ENCODE results near the gene CHST8. TPM values are rescaled to one million over a fixed set of nuclear protein-coding genes. Genes with fewer than 3 reads are reported as not detected.

The CHST8 gene
- total and polyA plus RNA-seq, 2 of the 13 experiments (the other 11 are each of a cell fraction or from before 2014, with no cell fraction given): not detected

GRCh38 chr19:33730858-33731607 is 109.3 kb downstream of the CHST8 start:
- no peak overlapping the region for H3K27ac ChIP-seq (ENCODE audit: extremely low read length, insufficient read depth, low read length)
- H4K20me1 ChIP-seq (ENCODE audit: insufficient read depth, low read length): no peaks in the 10 kb centered on the region
- POLR2A ChIA-PET: no interaction called here
- 14% methylated on average over 7 of the region's 8 CpGs for WGBS (ENCODE audit: low lambda C conversion rate)
- no peaks in the 10 kb centered on the region for H3K9me3 ChIP-seq (ENCODE audit: low read length)
- peaks cover 2 to 27% of the 10 kb centered on the region in 2 experiments; a peak in 3 of 5 replicates for H3K27me3 ChIP-seq (ENCODE audit: control insufficient read depth in 1 of 2, insufficient read depth in 2 of 2, low read length in 2 of 2)
- no peak overlapping the region for H2AFZ ChIP-seq (ENCODE audit: low read length)
- no TSS peak for BruUV-seq (replicated peaks)
- DNase-seq (ENCODE audit: low spot score) (no peak), FAIRE-seq (no peak), ATAC-seq (no peak)
- TF ChIP-seq, protein P1, sequence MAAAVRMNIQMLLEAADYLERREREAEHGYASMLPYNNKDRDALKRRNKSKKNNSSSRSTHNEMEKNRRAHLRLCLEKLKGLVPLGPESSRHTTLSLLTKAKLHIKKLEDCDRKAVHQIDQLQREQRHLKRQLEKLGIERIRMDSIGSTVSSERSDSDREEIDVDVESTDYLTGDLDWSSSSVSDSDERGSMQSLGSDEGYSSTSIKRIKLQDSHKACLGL (CRISPR knock-in tag; IDR thresholded peaks at IDR 0.05): no peak
- TF ChIP-seq ZNF136 (CRISPR knock-in tag; IDR thresholded peaks at IDR 0.05; ENCODE audit: low read depth) (no peak), KMT2B (CRISPR knock-in tag; IDR thresholded peaks at IDR 0.05) (no peak), ZNF317 (CRISPR knock-in tag; IDR thresholded peaks at IDR 0.05) (no peak), PCBP2 (optimal IDR thresholded peaks at IDR 0.05; ENCODE audit: low read depth, low read length, poor library complexity, severe bottlenecking) (no peak), KDM1A (CRISPR knock-in tag; IDR thresholded peaks at IDR 0.05) (no peak)
- H3K4me3 ChIP-seq (replicated peaks in 1 of 3; ENCODE audit: insufficient read depth in 1 of 3, low read depth in 2 of 3, low read length in 3 of 3): no peak overlapping the region
- CTCF ChIA-PET (ENCODE audit: low intra/inter-chr PET ratio, low total read pairs): no interaction called here
- no peaks in the 10 kb centered on the region for H3K4me1 ChIP-seq (ENCODE audit: insufficient read depth, low read length)
- no peaks in the 10 kb centered on the region for H3K36me3 ChIP-seq (replicated peaks in 1 of 2; ENCODE audit: control insufficient read depth in 1 of 2, insufficient read depth in 2 of 2, low read length in 2 of 2)
- intact Hi-C loops (cut with micrococcal nuclease; ENCODE audit: unreplicated experiment): no loop called here
- H3K9ac ChIP-seq (ENCODE audit: insufficient read depth, low read depth, low read length): no peak overlapping the region
- in situ Hi-C loops (cut with HindIII; ENCODE audit: extremely low pct_ligation_motif_present, low pct_unique_long_range_greater_than_20kb): no loop called here
- H3K79me2 ChIP-seq (ENCODE audit: insufficient read depth, low read length): no peaks in the 10 kb centered on the region
- no peak overlapping the region for H3K4me2 ChIP-seq (ENCODE audit: low read depth, low read length)

DNA sequence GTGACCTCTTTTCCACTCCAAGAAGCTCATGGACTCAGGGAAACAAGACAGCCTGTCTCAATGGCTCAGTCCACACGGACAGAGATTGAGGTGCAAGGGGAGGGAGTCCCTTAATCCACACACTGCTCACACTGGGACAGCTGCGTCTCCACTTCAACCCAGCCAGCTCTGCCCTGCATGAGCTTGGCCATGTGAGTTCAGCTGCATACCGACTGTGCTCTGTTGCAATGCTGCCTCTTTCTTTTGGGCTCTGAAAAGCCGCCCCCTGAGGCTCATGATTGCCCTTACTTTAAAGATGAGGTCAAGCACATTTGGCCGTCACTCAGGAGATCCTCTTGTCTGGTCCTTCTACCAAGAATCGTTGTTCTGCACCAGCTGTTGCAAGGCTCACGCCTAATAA is 110.1 kb downstream of the CHST8 start:
- ATAC-seq: no peak
- no peak for FAIRE-seq
- Histone ChIP-seq H2AFZ (ENCODE audit: low read length) (no peak overlapping the region), H3K27me3 (ENCODE audit: control insufficient read depth in 1 of 2, insufficient read depth in 2 of 2, low read length in 2 of 2) (peaks cover 2 to 23% of the 10 kb centered on the region in 2 experiments; a peak in 3 of 5 replicates), H3K4me3 (replicated peaks in 1 of 3; ENCODE audit: insufficient read depth in 1 of 3, low read depth in 2 of 3, low read length in 3 of 3) (no peak overlapping the region), H3K27ac (ENCODE audit: extremely low read length, insufficient read depth, low read length) (no peak overlapping the region), H3K9me3 (ENCODE audit: low read length) (no peaks in the 10 kb centered on the region), H3K9ac (ENCODE audit: insufficient read depth, low read depth, low read length) (no peak overlapping the region), H3K4me2 (ENCODE audit: low read depth, low read length) (no peak overlapping the region), H3K4me1 (ENCODE audit: insufficient read depth, low read length) (no peaks in the 10 kb centered on the region), H4K20me1 (ENCODE audit: insufficient read depth, low read length) (no peaks in the 10 kb centered on the region), H3K79me2 (ENCODE audit: insufficient read depth, low read length) (no peaks in the 10 kb centered on the region), H3K36me3 (replicated peaks in 1 of 2; ENCODE audit: control insufficient read depth in 1 of 2, insufficient read depth in 2 of 2, low read length in 2 of 2) (no peaks in the 10 kb centered on the region)
- DNase-seq (ENCODE audit: low spot score): no peak
- no peak for TF ChIP-seq ZMYM3 (CRISPR knock-in tag; IDR thresholded peaks at IDR 0.05)
- TF ChIP-seq, protein P2, sequence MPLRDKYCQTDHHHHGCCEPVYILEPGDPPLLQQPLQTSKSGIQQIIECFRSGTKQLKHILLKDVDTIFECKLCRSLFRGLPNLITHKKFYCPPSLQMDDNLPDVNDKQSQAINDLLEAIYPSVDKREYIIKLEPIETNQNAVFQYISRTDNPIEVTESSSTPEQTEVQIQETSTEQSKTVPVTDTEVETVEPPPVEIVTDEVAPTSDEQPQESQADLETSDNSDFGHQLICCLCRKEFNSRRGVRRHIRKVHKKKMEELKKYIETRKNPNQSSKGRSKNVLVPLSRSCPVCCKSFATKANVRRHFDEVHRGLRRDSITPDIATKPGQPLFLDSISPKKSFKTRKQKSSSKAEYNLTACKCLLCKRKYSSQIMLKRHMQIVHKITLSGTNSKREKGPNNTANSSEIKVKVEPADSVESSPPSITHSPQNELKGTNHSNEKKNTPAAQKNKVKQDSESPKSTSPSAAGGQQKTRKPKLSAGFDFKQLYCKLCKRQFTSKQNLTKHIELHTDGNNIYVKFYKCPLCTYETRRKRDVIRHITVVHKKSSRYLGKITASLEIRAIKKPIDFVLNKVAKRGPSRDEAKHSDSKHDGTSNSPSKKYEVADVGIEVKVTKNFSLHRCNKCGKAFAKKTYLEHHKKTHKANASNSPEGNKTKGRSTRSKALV (CRISPR knock-in tag; IDR thresholded peaks at IDR 0.05): no peak
- no peak for TF ChIP-seq ZMAT3 (CRISPR knock-in tag; conservative IDR thresholded peaks at IDR 0.05)
- TF ChIP-seq, protein P3, sequence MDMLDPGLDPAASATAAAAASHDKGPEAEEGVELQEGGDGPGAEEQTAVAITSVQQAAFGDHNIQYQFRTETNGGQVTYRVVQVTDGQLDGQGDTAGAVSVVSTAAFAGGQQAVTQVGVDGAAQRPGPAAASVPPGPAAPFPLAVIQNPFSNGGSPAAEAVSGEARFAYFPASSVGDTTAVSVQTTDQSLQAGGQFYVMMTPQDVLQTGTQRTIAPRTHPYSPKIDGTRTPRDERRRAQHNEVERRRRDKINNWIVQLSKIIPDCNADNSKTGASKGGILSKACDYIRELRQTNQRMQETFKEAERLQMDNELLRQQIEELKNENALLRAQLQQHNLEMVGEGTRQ (IDR thresholded peaks at IDR 0.05; ENCODE audit: low read depth, low read length): no peak
- TF ChIP-seq, protein P3 (CRISPR knock-in tag; IDR thresholded peaks at IDR 0.05; ENCODE audit: borderline replicate concordance): no peak
- ChIA-PET POLR2A (no interaction called here), CTCF (ENCODE audit: low intra/inter-chr PET ratio, low total read pairs) (no interaction called here)
- intact Hi-C loops (cut with micrococcal nuclease; ENCODE audit: unreplicated experiment): no loop called here
- in situ Hi-C loops (cut with HindIII; ENCODE audit: extremely low pct_ligation_motif_present, low pct_unique_long_range_greater_than_20kb): no loop called here
- 17% methylated on average over 6 of the region's 7 CpGs for WGBS (ENCODE audit: low lambda C conversion rate)
- BruUV-seq (replicated peaks): no TSS peak

Data from HepG2 (cell line).